NCI-H460 (cell line): ENCODE measurements around the gene ZNF80. TPM values are rescaled to one million over a fixed set of nuclear protein-coding genes. Genes with fewer than 3 reads are reported as not detected.
"Not testable (repeated sequence)": the region's sequence is repeated elsewhere in the genome, so short reads cannot be mapped to it uniquely, and the experiment has no call there.

Experiments used
- DNase-seq: peaks from one replicate; pipeline ENCODE4 v3.0.0-alpha.2; 2016; ENCODE audit warnings: low read depth; ENCODE audit errors: extremely low read depth
- polyA plus RNA-seq: library from polyadenylated mRNA; depleted of rRNA; stranded (reverse); fragments of >200 nt; gene quantifications from 2 replicates; pipeline ENCODE4 v1.2.3, GENCODE V29; 2014; cell fraction: nucleus; rRNA removed
- total RNA-seq: library from RNA; depleted of rRNA; stranded (reverse); fragments of >200 nt; shearing (Covaris generic); gene quantifications from 2 replicates; pipeline ENCODE4 v1.2.3, GENCODE V29; 2014; rRNA removed

Gene ZNF80
- not detected in 2 replicates for total RNA-seq
- not detected in 2 replicates for polyA plus RNA-seq

GRCh38 chr3:114237478-114237877 lies at the start of gene ZNF80:
TSS of gene ZNF80 (minus strand) at chr3:114237578. CDS start at chr3:114237074, 504 bp downstream.
- DNase-seq: not testable (repeated sequence)

- no peak for DNase-seq
These were observed 48.9 kb upstream of the ZNF80 start for GRCh38 chr3:114286266-114286665.

- DNase-seq: no peak
These were observed 48.4 kb upstream of the ZNF80 start for GRCh38 chr3:114285648-114286230.

GRCh38 chr3:114284644-114285043 lies 47.3 kb upstream of the ZNF80 start:
- DNase-seq: no peak

- not testable (repeated sequence) for DNase-seq
These were observed 39.5 kb upstream of the ZNF80 start for GRCh38 chr3:114276856-114277255.

- DNase-seq: peak; percentile 31
These were observed 37.6 kb upstream of the ZNF80 start for GRCh38 chr3:114274929-114275328.

- no peak for DNase-seq
These were observed 34.9 kb upstream of the ZNF80 start for GRCh38 chr3:114272271-114272670.

- DNase-seq: no peak
These were observed 32.6 kb upstream of the ZNF80 start for GRCh38 chr3:114270019-114270418.

- DNase-seq: no peak
These were observed 22.8 kb upstream of the ZNF80 start for GRCh38 chr3:114260152-114260551.

GRCh38 chr3:114259566-114259965 lies 22.2 kb upstream of the ZNF80 start:
- DNase-seq: no peak

- DNase-seq: no peak
These were observed 16.1 kb upstream of the ZNF80 start for GRCh38 chr3:114253505-114253904.

- DNase-seq: no peak
These were observed 15.6 kb upstream of the ZNF80 start for GRCh38 chr3:114252954-114253353.

GRCh38 chr3:114242947-114243346 lies 5.6 kb upstream of the ZNF80 start:
- no peak for DNase-seq

GRCh38 chr3:114241262-114241661 lies 3.9 kb upstream of the ZNF80 start:
- no peak for DNase-seq

- not testable (repeated sequence) for DNase-seq
These were observed 888 bp upstream of the ZNF80 start for GRCh38 chr3:114238146-114238785.

- no peak for DNase-seq
These were observed 1.9 kb downstream of the ZNF80 start for GRCh38 chr3:114235431-114235830.

- no peak for DNase-seq
These were observed 2.6 kb downstream of the ZNF80 start for GRCh38 chr3:114234745-114235144.

- no peak for DNase-seq
These were observed 5.8 kb downstream of the ZNF80 start for GRCh38 chr3:114231616-114232015.

GRCh38 chr3:114227076-114227475 lies 10.3 kb downstream of the ZNF80 start:
- no peak for DNase-seq

- no peak for DNase-seq
These were observed 11.1 kb downstream of the ZNF80 start for GRCh38 chr3:114226313-114226712.

GRCh38 chr3:114223143-114223542 lies 14.2 kb downstream of the ZNF80 start:
- DNase-seq: no peak

GRCh38 chr3:114221881-114222264 lies 15.5 kb downstream of the ZNF80 start:
- DNase-seq: no peak
